CMK (cell line): ENCODE measurements around the gene ASTN1.

ENCODE experiments used
- DNase-seq: peaks from one replicate; pipeline ENCODE4 v3.0.0-alpha.2; 2010; ENCODE audit warnings: low read depth

Gene ASTN1

DNA sequence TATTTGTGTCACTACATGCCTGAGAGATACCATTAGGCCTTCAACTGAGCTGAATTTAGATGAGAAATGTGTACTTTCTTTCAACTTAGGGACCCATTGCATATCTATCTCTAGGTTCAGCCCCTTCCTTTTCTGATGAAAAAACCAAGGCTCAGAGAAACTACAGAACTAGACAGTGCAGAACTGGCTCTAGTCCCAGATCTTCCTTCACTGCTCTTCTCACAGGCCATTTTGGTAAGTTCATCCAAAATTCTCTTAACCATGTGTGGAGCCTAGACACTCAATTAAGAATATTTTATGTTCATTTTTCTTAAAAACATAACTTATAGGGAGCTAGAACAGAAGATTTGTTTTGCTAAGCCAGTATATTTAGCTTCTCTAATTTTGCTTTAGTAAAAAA, 128.9 kb downstream of the ASTN1 start:
- no peak for DNase-seq

DNA sequence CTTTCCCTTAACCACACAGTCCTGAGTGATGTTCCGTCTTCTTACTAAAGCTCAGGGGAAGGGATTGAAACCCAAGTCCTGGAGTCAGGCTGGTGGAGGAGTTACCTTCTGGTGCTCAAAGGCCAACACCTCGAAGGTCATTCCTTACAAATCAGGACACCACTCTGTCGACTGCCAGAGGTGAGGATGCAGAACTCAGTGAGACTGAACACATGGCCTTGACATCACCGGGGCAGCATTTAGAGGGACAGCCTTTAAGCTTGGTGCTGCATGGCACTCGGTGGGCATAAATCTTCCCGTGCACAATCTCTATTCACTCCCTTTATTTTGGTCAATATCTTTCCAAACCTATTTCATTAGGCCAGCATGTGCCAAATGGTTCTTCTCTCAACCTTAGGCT, 130.9 kb downstream of the ASTN1 start:
- DNase-seq, result no peak

DNA sequence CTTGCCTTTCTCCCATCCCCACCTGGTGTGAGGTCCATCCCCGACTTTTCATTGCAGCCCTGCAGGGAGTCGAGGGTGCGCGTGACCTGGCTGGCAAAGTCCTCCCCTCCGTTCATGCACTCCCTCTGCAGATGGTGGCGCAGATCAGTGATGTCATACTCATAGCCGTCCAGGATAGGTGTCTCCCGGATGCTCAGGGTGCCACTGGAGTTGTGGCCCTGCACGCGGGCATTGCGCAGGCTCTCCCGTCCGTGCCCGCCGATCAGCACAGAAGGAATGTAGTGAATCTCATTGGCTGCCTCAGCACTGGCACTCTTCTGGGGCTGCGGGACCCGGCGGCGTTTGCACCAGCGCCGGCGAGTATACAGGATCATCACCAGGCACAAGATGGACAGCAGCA, 132.1 kb downstream of the ASTN1 start:
- DNase-seq, result no peak

DNA sequence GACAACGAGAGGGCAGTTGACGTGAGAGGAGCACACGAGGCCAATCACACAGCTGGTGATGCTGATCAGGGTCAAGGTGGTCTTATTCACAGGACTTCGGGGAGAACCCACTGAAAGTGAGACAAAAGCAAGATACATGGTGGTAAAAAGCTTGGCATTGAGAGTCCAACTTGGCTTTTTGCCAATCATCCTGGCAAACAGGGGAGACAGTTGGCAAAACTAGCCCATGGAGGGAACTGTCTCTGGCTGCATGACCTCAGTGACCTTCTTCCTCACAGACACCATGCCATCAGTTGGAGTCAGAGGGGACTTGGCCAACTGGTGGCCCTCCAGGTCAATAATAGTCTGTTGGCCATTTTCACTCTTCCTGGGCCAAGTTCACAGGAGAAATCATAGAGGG, 139.9 kb downstream of the ASTN1 start:
- DNase-seq, result no peak

DNA sequence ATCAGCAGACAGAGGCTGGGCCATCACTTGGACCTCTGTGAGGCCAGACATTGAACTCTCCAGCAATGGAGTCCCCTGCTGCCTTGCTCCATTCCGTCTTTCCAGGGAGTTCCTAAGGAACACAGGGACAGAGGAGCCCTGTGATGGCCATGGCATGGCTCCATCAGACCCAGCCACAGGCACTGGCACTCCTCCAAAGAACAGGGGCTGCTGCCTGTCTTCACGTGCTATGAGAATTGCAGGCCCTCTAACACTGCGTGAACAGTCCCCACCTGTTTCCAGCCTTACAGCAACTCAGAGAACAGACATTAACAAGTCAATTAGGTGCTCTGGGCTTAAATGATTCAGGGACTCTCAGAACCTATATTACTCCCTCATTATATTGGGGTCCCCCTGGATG, 140.8 kb downstream of the ASTN1 start:
- no peak for DNase-seq

DNA sequence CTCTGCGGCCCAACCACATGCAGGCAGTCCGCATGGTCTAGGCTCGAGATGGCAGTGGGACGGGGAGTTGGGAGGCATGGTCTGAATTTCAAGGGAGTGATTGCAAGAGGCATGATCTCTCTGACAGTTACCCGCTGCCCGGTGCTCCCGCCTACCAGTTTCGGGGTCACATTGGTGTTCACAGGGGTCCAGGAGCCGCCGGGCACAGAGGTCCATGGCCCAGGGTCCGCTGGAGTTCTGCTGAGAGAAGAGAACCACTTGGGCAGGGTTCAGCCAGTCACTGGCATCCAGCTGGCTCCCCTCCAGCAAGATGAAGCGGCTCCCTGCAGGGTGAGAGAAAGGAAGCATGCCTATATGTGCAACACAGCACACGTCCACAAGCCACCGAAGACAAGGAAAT, 141.3 kb downstream of the ASTN1 start:
- no peak for DNase-seq

DNA sequence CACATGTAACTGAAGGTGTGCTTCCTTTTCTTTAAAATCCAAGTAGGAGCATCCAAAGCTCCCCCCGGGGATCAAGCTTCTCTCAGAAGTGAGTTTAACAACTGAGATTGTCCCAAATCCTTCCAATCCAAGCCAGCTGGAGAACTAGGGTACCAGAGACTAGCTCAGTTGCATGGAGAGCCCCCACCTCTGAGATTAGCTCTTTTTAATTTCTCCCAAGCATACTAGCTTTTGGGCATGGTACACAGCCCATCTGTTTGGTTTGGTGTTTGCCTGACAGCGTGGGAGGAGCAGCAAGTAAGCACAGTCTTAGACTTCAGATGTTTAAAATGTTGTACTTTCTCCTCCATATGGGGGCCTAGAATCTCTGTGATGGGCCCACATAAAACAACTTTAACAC, 142.8 kb downstream of the ASTN1 start:
- no peak for DNase-seq

DNA sequence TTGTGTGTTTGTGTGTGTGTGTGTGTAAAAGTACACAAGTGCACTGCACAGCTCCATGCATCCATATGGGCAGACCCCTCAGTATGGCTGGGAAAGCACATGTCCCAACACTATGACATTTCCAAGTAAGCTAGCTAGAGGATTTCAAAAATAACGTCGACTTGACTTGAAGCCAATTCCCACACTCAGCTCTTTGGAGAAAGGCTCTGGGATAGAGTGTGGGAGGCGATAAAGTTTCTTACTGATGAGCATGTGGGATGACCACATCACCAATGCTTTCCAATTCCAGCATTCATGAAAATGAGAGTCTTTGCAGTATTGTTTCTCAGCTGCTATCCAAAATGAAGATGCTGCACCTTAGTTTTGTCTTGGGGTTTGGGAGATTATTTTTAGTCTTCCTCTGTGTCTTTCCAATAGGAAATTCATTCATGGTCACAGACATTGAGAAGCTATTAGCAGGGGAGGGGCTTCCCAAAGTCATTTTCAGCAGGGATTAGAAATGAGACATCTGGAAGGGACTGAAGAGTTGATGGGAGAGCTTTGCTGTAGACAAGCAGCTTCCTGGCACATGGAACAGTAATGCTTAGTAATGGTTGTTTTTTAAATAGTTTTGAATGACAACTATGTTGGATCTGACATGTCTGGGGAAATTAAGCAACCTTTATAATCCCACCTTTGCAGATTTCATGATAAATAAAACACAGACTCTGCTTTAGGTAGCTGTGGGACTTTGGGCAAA, 143.5 kb downstream of the ASTN1 start:
- DNase-seq, result no peak

DNA sequence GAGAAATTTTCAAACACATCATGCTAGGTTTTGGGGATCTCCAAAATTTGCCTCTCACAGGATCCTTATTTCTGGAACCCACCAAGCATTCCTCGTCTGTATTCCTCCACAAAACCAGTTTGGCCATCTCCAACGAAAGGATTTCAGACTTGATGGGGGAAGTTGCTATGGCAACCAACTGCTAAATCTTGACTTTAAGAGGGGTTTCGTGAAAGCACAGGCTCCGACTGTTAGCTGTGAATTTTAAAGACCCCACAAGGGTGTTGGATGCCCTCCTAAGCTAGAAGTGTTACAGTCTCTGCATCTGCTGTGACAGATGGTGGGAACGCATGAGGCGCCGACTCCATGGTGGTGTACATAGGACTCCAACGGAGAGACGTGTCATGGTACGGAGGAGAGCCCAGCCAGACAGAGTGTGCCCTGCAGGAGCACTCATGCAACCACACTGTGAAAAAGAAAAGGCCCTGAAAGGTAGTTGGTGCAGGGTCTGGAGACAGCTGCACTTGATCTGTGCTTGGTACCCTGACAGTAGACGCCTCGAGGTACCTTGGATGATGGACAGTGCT, 147.1 kb downstream of the ASTN1 start:
- DNase-seq, result no peak

DNA sequence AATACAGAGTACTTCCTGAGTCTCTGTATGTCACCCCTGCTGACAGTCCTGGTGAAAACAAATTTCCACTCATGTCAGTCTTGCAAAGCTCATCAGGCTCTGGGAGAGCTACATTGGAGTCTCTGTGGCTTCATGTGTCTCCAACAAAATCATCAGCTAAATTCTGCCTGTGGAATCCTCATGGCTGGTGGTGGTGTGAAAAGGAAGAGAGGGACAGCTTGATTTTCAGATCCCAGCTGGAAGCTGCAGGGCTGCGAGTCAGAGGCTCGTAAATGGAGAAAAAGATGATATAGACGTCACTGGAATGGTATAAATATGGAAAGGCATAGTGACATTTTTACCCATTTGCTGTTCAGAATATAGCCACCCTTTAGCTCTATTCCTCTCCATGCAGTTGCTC, 150.2 kb downstream of the ASTN1 start:
- DNase-seq, result no peak

DNA sequence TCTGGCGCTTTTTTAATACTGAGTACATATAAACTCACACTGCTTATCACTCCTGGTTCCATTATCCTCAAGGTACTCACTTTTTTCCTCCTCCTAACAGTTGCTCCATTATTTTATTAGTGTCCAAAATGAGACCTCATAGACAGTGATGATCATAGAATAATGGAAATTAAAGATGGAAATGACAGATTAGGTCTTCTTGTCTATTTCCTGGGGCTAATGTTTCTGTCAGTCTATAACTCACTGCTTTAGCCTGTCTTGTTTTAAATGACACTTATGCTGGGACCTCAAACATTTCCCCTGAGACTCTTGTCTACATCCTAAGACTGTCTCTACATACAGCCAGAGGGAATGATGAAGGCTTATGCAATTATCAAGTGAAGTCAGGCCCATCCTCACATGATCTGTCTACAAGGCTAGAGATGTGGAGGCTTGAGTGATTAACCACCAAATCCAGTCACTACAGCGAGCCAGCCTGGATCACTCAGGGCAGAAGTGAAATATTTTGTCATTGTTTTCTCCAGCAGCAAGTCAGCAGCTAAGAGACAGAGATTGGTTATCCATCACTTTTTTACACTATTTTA, 152.1 kb downstream of the ASTN1 start:
- no peak for DNase-seq

DNA sequence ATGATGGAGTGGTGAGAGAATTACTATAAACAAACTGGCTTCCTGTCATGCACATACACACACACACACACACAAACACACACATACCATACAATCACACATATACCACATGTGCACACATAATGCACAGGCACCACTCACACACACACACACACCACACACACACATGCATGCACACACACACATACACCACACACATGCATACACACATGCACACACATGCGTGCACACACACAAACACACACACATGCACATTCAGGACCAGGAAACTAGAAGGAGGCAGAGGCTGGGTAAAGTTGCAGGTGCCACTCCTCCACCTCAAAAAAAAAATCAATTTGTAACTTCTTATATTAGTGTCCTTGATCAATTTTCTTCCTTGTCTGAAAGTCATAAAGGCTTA, 153.0 kb downstream of the ASTN1 start:
- no peak for DNase-seq

DNA sequence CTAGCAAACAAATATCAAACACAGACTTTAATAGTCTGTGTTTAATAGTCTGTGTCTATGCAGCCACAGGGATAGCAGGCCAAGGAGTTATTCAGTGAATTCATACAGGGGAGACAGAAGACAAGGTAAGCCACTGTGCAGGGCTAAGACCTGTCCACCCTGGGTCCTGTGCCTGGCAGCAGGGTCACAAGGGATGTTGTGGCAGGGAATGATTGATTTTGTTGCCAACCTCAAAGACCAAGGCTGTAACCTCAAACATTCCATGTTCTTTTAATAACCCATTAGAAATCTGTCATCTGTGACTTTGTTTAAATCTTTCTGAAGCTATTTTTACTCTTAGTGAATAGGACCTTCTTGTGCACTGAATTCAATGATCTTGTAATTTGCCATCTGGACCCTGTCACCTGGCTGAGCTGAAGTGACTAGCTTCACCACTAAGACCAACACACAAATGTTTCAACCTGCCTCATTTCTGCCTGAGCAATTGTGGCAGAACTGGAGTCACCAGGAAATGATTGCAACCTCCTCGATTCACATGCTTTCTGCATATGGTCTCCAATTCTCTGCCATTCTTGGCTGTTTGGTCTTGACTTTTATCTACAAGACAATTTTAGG, 154.2 kb downstream of the ASTN1 start:
- DNase-seq, result no peak

DNA sequence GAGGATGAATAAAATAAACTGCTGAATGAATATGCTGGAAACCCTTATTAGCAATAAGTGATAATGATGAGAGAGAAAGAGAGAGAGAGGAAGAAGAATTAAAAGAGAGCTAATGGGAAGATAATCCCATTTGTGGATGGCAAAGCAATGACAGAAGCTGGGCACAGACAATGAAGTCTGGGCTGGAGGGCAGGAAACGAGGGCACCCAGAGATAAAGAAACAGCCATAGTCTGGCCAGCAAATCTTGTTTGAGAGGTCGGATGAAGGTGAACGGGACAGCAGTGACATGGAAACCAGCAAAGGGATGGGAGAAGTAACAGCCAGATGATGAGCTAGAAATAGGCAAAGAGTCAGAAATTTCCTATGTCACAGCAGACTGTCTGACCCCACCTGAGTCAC, 155.9 kb downstream of the ASTN1 start:
- no peak for DNase-seq

DNA sequence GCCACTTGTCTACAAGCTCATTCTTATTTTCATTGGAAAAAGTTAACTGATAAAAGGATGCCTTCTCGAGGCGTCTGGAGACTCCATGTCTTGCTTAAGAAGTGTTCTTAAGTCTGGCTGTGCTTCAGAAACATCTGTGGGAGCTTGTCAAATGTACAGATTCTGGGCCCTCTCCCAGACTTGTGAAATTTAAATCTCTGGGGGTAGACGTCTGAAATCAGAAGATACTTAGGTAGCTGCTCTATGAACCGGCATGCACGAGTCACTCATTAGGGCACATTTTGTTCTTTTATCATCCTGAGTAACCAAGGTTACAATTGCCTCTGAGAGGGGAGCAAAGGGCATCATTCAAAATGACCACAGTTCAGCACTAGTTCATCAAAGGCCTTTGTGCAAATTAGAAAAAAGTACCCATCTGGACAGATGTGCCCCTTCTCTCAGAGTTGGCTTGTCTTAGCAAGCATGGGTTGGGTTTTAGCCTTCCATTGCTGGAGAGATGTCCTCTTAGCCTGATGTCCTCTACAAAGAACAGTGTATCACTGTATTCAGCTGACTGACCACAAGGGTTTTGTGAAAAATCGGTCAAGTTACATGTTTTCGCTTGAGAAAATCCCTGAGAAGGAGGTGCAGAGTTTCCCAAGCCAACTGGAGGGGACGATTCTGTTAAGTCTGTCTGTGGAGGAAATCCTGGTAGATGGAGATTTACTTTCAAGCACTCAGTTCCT, 156.9 kb downstream of the ASTN1 start:
- no peak for DNase-seq

DNA sequence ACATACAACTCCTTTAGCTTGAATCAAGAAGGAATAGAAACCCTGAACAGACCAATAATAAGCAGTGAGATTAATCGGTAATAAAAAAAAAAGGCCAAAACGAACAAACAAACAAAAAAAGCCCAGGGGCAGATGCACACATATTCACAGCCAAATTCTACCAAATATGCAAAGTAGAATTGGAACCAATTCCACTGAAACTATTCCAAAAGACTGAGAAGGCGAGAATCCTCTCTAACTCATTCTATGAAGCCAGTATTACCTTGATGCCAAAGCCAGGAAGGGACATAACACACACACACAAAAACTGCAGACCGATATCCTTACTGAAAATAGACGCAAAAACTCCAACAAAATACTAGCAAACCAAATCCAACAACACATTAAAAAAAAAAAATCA, 161.6 kb downstream of the ASTN1 start:
- DNase-seq, result no peak

DNA sequence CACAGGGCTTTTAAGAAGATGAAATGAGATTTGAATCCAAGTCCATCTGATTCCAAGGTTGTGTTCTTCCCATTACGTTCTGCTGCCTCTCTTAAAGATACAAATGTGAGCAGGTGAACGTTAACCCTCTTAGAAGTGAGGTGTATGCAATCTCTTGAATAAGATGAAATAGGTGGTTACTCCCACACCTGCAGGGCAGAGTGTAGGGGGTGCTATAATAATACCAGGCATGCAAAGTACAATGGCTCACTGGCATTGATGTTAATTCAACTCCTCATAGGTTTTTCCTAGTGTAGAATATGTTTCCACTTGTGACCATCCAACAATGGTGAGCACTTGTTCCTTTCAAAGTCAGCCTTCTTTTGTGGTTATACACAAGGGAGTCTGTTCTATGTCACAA, 163.0 kb downstream of the ASTN1 start:
- no peak for DNase-seq

DNA sequence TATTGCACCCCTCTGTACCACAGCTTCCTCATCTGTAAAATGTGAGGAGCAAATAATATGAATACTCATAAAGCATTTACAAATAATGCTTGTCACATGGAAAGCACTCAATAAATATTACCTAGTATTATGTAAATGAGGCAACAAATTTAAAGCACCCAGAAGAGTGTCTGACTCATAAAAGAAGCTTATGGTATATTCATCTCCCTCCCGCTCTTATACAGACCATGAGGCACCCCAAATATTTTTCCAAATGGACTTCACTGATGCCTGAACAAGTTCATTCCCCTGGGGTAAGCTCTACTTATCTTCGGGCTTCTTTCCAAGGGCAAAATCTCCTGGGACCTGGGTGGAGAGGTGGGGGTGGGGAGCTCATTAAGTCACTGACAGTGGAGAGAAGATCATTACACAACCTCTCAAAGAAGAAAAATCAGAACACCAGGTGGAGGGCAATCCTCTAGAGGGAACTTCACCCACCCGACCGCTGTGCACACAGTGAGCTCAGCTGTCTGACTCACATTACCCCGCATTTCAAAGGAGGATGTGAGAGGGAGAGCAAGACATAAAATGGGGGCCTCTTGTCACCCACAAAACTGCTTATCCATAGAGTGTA, 166.2 kb downstream of the ASTN1 start:
- DNase-seq, result no peak

DNA sequence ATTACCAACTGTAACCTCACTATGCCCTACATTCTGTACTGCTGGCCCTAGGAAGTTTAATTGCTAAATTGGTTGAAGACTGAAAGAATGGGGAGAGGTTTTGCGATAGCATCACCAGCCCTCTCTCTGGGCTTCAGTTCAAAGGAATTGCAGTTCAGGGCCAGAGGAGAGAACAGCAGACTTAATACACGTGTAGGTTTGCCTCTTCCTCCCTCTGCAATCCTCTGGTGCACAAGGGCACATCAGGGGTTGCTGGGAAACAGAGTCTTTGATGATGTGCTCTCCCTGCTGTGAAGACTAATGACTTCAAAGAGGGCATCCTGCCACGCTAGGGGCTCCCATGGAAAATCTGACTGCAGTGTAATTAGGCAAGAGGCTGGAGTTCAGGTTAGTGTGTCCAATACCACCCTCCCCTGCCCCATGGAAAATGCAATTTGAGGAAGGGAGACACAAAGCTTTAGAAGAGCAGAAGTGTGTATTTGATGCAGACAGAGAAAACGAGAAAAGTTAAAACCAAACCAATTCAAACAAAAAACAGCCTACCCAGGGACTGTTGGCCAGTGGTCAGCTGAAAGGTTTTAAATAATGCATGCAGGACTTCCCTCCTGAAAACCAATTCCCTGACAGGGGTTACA, 167.9 kb downstream of the ASTN1 start:
- DNase-seq, result no peak

DNA sequence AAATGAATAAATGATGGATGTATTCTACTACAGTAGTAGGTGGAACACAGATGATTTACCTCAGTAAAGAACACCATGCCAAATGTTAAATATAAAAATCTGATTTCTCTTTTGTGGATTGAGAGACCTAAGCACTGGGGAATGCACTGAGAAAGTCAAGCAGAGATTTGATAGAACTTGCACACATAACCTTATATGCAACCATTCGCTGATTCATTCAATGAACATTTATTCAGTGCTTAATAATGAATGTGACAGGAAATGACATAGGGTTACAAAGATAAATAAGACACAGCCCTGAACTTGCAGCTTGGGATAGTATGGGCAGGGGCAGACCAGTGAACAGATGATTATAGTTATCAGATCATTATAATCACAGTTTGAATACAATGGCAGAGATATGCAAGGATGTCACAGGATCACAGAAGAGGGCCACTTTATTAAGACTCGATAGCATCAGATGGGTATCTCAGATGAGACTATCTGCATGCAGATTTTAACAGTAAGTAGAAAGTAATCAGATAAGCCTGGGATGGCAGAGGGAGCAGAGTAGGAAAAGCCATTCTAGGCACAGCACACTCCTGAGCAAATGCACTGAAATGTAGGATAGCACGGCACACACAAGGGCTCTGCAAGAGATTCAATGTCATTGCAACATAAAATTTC, 169.4 kb downstream of the ASTN1 start:
- DNase-seq, result no peak

DNA sequence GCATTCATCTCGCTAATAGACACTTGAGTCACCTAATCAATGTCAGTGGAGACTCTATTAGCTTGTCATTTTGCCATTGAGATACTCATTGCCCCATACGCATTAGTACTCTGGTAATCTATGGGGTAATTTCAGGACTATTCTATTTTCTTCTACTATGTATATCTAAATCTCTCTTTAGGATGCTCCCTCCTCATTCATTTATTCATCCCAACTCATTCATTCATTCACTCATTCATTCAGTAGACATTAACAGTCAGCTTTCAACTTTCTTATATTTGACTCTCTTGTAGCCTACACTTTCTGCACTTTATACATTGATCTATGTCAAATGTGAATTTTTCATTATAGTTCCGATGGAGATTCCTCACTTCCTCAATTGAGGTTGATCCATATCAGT, 170.9 kb downstream of the ASTN1 start:
- no peak for DNase-seq
